GM21786 (cell line): ENCODE measurements around the gene FAM227B.
A peak's percentile ranks its signal among the peaks of the same experiment; 100 is the strongest.
"Not testable (repeated sequence)": the region's sequence is repeated elsewhere in the genome, so short reads cannot be mapped to it uniquely, and the experiment has no call there.

Experiments
- ATAC-seq: cut with Tn5 transposase; IDR thresholded peaks from one replicate; pipeline ENCODE4 v1.9.1; 2021; ENCODE audit not compliant: unreplicated experiment

The FAM227B gene

DNA sequence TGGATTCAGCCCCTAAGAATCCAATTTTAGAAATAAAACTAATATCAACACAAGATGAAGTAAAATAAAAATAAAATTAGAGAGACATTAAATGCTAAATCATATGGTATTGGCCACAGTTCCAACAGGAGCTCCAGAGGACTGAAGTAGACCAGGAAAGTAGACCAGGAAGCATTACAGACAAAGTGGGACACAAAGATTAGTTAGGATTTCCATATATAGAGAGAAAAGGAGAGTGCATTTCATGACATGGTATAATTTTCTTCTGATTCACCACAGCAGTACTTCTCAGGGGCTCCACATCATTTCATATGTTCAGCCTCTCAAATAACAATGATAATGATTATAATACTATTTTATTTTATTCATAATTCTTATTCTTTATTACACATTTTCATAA lies 179.3 kb downstream of the FAM227B start:
- ATAC-seq: no peak

- ATAC-seq: no peak
Measured at GRCh38 chr15:49439678-49440395, 180.8 kb downstream of the FAM227B start.

DNA sequence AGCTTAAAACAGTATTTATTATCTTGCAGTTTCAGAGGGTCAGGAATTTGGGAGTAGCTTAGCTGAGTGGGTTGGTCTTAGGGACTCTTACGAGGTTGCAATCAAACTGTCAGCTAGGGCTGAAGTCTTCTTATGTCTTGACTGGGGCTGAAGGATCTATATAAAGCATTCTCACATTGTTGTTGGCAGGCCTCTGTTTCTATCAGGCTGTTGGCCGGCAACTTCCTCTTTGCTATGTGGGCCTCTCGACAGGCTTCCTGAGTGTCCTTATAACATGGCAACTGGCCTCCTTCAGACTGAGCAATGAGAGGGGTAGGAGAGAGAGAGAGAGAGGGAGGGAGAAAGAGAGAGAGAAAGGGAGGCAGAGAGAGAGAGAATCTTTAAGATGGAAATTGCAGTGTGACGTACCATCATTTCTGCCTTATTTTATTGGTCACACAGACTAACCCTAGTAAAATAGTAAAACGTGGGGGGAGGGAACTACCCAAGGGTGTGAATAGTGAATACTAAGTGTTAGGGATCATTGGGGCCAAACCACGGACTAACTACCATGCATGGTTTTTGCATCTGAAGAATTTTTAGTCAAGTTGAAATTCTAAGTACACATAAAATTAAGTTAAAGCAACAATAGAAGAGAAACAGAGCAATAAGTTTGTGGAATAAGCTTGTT lies 181.5 kb downstream of the FAM227B start:
- ATAC-seq: peak; percentile 75

- no peak for ATAC-seq
Measured at GRCh38 chr15:49436751-49437150, 183.9 kb downstream of the FAM227B start.

DNA sequence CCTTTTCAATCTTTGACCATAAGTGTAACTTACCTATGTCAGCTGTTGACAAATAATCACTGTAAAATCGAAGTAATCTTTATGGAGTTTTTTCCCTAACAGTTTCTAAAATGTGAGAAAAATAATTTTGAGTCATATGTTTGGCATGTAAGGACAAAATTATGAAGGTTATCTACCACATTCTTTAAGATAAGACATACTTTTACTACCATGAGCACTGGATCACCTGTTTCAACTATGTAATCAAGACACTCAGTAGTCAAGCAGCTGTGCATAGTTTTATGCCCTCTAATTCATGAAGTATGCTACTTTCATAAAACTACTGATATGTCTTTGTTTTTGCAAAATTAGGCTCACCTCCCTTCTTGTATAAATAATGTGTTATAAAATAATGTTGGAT lies 185.4 kb downstream of the FAM227B start:
- no peak for ATAC-seq

DNA sequence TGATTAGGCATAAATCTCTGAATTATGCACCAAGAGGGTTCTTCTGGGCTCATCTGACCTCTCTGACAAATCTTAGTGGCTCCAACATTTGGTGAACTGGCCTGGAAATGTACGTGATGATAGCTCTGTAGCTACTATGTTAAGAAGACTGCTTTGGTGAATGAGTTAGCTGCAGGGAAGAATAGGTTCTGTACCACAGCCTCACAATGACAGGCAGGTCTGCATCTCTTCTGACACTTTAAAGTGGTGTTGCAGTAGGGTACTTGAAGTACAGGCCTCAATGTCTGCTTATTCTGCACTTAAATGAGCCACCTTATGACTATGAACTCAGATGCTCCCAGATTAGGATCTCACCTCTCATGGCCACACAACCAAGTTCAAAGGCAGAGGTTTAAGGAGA lies 190.6 kb downstream of the FAM227B start:
- ATAC-seq: no peak

DNA sequence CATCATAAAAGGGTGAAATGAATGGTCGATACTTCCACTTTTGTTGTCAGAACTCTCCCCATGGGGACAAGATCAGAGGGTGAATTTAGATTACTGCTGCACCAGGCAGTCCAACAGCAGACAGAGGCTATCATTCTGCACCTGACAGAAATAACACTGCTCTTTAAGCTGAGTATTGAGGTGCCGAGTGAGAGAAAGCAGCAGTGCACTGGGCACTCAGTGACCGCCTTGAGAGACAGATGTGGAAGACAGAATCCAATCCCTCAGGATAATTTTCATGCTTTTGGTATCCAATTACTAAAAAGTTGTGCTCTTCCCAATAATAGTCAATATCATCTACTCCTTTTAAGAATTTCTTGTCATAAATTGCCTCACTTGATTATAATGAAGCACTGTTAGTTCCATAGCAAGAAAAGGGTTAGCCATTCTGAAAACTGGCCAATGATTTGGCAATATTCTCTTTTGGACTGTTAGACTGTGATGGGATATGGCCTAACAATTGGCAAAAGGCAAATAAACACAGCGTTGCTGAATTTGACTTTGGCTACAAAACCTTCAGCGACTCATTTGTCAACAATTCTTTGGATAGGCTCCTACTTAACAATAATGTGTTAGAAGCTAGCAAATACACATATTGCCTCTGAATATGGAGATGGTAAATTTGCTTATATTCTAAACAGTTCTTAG lies 192.1 kb downstream of the FAM227B start:
- ATAC-seq: no peak

DNA sequence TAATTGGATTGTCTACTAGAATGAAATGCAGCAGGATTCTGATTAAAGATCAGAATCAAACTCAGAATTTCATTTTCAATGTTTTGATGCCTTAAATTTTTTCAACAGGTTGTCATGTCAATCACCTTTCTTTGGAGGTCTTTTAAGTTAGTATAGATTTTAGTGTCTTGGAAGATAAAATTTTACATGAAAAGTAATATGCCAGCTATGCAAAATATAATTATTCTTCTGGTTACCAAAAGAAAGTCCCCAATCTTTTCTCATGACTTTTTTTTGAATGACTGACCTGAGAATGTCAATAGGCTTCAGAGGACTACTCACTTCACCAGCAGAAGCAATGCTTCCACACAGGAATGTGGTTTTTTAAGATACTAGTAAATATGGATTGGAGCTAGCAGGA lies 193.2 kb downstream of the FAM227B start:
- ATAC-seq: no peak

DNA sequence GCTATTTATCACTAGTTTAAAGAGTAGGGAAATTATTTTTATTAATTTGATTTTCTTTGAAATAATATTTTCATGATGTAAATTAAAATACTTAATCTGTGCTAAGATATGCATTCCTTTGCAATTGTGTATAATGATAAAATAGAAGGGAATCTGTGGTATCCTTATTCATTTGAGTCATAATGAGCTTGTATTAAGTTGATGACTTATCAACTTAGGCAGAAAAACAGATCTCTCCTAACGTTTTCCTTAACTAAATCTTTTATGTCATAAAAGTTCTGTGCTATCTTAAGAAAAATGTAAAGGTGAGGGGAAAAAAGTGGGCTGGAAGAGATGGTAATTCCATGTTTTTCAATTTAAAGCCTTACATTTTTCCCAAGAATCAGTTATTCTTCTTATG lies 195.7 kb downstream of the FAM227B start:
- no peak for ATAC-seq

GRCh38 chr15:49423901-49424550 lies 196.6 kb downstream of the FAM227B start:
- no peak for ATAC-seq

DNA sequence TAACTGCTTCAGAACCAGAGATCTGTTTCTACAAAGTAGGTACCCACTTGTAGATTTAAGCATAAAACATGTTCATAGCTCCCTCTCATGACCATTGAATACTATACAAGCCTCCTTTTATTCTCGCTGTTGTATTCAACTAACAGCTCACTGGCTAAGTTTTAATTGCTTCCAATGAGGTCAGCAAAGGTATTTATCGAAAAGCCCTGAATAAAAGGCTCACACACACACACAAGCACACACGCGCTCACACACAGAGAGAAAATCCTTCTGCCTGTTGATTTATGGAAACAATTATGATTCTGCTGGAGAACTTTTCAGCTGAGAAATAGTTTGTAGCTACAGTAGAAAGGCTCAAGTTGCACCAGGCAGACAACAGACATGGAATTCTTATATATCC lies 197.6 kb downstream of the FAM227B start, which contains the start of gene FGF7:
Gene FGF7 (plus strand): TSS at position 222 of the 400 bp plus-strand sequence. CDS start 1,056 bp downstream, outside the sequence.
- no peak for ATAC-seq

DNA sequence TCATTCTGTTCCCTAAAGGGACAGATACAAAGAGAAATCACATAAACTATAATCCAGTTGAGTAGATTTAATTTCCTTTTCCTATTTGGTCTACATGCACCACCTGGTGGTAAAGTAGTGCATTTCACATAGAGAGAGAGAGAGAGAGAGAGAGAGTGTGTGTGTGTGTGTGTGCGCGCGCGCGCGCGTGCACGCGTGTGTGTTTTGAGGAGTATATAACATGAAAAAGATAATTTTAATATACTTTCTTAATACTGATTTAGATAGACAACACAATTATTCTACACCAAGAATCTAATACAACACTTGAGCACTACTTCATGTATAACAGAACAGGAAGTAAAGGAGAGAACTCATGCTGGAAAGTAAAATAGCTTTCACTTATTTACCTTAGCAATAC lies 198.6 kb downstream of the FAM227B start:
- no peak for ATAC-seq

- ATAC-seq: no peak
Measured at GRCh38 chr15:49418811-49419210, 201.8 kb downstream of the FAM227B start.

GRCh38 chr15:49415638-49416037 lies 205.0 kb downstream of the FAM227B start:
- no peak for ATAC-seq

DNA sequence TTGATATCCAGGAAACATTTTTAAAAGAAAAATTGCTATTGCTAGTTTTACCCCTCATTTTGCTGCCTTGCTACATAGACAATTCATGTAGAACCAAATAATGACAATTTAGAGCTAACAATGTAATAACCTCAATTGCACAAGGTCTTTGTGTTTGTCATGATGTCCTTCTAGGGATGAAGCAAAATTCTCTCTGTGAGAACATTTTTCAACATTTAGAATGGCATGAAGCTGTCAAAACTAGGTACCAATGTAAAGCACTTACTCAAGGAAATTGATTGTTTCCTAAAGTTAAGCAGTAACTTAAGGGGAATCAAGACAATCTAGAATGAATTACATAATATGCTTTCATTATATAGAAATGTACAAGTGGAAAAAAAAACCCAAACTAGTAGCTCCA lies 205.5 kb downstream of the FAM227B start:
- no peak for ATAC-seq

DNA sequence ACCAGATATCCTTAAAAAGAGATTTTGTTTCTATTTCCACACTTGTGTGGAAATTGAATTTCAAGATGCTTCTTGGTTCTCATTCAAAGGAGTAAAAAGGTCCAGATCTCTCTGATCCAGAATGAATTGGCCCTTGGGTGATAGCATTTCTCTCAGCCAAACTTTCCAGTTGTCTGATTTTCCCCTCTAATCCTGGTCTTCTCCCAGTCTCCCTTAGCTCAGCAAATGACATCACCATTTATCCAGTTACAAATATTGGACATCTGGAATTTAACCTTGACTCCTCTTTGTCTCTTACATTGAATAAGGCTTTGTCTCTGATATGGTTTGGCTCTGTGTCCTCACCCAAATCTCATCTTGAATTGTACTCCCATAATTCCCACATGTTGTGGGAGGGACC lies 207.8 kb downstream of the FAM227B start:
- ATAC-seq: no peak

DNA sequence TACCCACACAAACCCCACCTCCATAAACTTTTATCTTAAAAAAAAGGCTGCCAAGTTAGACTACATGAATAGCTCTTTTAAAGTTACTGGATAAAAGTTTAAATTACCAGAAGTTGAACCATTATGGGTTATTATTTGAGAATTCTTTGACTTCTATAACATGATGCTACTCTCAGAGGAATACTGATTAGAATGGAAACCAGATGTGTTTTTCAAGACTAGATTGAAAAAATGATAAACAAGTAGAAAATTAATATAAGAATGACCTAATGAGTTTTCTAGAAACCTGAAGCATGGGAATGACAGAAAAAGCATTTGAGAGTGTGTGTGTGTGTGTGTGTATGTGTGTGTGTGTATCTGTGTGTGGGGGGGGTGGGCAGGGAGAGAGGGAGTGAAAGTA lies 210.0 kb downstream of the FAM227B start:
- ATAC-seq: no peak

- ATAC-seq: no peak
Measured at GRCh38 chr15:49406352-49407118, 214.1 kb downstream of the FAM227B start.

DNA sequence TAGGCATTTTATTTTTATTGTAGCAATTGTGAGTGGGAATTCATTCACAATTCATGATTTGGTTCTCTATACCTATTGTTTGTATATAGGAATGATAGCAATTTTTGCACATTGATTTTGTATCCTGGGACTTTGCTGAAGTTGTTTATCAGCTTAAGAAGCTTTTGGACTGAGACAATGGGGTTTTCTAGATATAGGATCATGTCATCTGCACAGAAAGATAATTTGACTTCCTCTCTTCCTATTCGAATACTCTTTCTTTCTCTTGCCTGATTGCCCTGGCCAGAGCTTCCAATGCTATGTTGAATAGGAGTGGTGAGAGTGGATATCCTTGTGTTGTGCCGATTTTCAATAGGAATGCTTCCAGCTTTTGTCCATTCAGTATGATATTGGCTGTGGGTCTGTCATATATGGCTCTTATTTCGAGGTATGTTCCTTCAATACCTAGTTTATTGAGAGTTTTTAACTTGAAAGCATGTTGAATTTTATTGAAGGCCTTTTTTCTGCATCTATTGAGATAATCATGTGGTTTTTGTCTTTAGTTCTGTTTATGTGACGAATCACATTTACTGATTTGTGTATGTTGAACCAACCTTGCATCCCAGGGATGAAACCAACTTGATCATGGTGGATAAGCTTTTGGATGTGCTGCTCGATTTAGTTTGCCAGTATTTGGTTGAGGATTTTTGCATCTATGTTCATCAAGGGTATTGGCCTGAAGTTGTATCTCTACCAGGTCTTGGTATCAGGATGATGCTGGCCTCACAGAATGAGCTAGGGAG lies 217.9 kb downstream of the FAM227B start:
- not testable (repeated sequence) for ATAC-seq

GRCh38 chr15:49387471-49387870 lies 233.1 kb downstream of the FAM227B start:
- ATAC-seq: no peak
